NCI-H2196 treated with DMSO at 0.1 percent for 48 hours (cell line): ENCODE results near the gene UCK2.

Experiments used
- DNase-seq: peaks from one replicate; lab custom pipeline; 2025; ENCODE audit not compliant: unreplicated experiment; lab: John Stamatoyannopoulos, UW

UCK2 gene

DNA sequence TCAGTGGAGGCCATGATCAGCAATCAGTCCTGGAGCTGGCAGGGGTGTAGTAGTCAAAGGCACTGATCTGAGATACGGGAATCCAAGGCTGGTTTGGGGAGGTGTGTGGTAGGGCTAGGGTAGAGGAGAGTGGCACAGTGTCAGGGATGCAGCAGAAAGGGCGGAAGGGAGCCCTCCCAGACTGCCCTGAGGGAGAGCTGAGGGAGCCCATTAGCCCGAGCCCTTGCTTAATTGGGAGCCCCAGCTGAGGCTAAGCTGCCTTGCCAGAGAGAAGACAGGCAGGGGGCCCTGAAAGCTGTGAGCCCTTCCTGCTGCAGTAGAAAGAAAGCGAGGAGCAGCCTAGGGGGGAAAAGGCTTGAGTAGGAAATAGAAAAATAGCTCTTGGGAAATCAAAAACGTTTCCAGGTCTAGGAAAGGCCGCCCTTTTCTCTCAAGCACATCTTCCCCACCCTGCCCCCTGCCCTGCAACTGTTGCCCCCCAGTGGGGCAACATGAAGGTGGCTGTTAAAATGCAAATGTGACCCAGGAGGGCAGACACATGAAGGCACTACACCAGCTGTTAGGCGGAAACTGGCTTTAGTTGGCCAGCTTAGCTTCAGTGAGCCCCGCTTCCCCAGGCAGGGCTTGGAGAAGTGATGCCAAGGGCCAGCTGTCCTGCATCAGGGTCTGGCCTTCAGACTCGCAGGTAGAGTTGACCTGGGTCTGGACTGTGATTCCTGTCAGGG is 106.2 kb downstream of the UCK2 start:
- DNase-seq = no peak

DNA sequence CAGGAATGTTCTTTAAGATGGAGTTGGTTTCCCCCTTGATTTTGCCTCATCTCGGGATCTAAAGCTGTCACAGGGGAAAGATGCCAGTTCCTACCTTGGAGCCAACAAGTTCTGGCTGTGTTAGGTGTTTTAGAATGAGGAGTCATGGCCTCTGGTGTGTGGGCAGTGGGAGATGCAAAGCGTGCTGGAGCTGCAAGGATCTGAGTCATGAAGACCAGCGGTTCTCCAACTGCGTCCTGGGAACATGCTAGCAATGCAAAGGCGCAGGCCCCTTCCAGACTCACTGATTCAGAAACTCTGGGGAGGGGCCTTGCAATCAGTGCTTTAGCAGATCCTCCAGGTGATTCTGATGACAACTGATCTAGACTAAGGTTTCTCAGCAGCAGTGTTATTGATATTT is 109.1 kb downstream of the UCK2 start:
- DNase-seq = no peak

DNA sequence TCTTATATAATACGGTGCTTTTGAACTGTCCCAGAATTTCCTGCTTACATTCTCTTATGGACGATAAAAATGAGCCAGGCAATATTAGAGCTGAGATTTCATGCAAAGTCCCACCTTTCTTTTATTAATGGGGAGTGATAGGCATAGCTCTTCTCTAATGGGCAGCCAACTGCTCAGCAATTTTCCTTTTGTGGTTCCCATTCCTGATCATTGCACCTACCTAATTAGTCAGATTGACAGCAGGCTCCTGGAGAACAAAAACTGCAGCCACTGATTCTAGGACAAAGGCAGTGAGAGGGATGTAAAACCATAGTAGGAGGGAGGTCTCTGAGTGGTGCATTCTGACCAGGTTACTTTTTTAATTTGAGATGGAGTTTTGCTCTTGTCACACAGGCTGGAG is 110.4 kb downstream of the UCK2 start:
- DNase-seq = no peak

DNA sequence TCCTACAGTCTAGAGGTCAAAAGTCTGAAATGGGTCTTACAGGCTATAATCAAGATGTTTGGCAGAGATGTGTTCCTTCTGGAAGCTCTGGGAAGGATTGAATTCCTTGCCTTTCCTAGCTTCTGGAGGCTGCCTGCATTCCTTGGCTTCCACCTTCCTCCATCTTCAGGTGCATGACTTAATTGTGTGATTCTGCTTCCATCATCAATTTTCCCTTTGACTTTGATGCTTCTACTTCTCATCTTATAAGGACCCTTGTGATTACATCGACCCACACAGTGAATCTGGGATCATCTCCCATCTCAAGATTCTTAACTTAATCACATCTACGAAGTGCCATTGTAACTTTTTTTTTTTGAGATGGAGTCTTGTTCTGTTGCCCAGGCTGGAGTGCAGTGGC is 111.4 kb downstream of the UCK2 start:
- no peak for DNase-seq

DNA sequence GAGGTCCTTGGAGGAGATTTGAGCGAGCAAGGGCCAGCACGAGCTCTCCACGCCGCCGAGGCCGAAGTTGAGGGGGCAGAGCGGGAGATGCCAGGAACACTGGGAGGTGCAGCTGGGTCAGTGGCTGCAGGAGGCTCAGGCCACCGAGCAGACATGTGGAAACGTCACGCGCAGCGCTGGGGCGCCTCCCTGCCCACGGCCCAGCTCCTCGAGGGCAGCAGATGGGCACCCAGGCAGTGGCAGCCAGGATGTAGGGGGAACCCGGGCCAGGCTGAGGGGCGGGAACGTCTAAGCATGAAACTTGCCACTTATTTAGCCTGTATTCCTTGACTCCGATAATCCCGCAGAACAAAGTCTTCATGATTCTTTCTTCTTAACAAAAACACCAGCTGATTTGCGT is 114.1 kb downstream of the UCK2 start:
- DNase-seq = no peak

DNA sequence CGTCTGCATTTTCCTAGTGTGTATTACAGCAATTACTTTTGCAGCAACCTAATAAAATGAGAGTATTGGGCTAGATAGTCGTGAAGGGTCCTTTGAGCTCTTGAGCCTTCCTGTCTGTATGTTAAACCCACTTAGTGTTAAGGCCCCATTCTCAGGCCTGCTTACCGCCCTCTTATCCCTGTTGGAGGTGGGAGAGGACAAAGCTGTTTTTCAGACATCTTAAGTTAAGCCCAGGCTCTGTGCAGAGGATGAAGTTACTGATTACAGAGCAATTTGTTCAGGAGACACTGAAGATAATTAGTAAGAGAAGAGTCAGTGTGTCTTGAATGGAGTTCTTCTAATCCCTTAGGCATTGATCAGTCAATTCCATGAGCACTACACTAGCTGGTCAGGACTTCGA is 114.6 kb downstream of the UCK2 start:
- DNase-seq = no peak

DNA sequence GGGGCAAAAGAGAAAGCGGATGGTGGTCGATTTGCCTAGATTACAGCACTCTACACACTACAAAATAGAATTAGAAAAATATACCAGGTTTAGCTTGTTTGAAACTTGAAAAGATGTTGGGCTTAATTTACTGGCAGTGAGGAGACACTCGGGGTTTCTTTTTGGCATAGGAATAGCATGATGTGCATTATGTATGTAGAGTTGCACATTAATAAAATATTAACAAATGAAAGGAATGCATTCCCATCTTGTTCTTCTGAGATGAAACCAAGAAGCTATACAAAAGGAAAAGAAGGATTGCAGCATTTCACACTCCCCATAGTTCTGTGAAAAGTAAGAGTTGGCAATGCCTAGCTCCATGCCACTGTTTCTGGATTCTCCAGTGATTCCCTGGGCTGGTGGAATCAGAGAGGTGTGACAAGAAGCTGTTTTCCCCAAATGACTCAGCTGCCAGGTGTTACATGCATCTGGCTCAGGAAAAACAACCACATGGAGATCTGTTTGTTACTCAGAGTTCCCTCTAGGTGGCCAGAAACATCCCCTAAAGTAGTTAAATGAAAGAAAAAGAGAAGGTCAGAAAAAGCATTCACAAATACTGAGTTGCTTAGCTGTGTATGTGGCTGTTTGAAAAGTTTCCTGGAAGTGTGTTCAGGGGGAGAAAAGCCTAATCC is 115.6 kb downstream of the UCK2 start:
- DNase-seq = no peak

DNA sequence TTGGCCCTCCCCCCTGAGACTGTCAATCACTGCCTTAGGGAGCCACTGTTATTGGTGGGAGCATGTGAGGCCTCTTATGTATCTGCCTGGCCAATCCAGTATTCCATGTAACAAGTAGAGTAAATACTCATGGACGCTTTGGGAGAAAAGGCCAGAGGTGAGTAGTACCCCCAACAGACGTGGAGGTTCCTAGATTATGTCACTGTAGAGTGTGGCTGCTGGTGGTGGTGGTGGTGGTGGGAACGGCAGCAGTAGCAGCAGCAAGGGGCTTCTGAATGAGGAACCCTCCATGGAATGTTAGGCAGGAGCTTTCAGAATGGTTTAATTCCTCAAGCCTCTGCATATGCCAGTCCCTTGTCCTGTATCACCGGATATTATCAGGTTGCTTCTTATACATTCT is 118.5 kb downstream of the UCK2 start:
- no peak for DNase-seq

DNA sequence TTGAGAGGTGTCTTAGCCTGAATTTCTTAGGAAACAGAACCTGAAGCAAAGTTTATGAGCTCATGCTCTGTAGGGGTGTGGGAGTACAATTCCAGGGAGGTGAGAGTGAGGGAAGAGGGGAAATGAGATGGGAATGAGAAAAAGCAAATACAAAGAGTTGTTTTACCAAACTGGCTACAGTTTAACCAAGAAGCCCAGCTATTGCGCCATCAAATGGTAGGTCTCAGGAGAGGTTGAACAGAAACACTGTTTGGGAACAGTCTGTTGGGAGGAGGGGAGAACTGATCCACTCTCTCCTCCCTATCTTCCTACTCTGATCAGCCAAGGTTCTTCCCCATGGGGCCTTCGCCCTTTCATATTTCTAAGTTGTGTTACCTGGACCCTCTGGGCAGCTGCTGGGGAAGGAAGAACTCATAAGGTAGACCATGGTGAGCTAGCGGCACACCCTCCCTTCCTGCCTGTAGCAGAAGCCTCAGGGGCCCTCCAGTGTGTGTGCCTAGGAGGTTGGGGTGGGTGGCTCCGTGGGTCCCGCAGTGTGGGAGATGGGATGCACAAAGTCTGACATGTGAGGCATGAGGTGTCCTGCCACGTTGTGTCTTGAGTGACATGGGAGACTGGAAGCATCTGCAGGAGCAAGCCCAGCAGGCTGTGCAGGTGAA is 120.5 kb downstream of the UCK2 start:
- no peak for DNase-seq

DNA sequence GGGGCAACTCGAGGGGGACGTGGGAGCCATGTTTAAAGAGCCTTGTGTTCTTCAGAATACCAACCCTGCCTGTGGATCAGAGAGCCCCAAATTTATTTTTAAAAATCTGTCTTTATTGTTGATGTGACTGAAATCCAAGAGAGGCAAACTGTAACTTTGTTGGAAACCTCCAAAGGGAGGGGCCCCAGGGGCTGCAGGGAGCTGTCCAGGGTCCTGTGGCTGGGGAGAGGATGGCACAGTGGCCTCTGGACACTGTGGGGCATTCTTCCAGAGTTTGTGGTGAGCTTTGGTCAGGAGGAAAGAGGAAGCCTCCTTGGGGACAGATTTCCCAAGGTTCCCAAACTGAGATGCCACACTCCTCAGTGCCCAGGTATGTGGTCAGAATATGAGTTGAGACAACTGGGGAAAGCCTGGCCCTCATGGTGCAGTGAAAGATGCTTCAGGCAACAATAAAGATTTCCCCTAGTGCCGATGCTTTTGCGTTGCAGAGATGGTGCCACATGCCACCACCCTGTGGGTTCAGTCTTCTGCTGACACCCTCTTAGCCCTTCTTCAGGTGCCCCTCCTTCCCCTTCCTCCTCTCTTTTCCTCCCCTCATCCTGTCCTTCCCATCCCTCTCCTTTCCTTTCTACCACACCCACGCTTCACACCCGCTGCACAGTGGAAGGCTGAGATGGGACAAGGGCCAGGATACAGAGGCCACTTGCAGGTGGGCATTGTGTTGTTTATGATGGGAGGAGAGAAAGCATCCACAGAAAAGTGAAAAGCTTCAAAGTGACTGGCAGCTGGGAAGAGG is 122.1 kb downstream of the UCK2 start:
- no peak for DNase-seq

DNA sequence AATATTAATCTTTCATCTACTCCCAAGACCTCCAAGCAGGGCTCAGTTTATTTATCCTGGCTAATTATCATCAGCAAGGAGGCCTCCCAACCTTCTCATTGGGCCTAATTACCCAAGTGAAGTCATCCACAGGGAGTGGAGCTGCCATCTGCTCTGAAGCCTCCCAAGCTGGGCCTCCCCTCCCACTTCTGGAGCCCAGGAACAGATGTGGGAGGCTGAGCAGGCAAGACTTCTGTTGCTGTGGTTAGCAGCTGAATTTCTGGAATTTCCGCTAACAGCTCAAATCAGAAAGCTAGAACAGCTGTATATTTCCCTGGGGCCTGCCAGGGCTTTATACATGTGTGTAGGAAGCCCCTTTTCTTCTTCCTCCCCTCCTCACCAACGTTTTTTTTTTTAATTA is 127.5 kb downstream of the UCK2 start:
- DNase-seq = no peak

DNA sequence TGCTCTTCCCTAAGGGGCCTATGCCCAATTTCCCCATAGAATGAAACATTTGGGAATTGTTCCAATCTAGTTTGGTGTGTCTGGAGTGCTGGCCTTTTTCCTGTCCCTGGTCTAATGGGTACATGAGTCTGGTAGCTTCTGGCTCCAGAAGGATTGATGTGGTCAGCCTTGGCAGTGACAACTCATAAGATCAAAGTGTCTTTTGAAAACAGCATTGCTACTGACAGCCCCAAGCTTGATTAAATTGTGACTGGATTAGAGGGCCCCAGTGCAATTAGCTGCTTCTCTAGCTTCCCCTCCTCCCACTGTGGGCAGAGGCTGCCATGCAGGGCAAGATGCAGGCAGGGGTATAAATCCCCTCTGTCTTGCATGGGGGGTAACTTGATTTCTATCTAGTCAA is 130.9 kb downstream of the UCK2 start:
- no peak for DNase-seq

DNA sequence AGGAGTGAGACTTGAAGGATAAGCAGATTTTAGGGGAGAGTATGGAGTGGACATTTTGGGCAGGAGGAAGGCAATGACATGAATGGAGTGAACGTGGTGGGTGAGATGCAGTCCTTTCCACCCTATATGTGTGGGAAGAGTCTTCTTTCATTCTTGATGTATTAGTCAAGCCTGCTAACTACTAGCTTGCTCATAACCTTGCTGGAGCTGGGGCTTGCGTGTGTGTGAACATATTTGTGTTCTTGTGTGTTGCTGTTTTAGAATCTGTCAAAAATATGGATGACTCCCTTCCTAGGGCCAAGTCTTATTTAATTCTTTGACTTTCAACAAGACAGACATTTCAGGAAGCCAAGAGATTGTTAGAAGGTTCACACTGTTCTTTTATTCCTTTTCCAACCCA is 132.7 kb downstream of the UCK2 start:
- no peak for DNase-seq

DNA sequence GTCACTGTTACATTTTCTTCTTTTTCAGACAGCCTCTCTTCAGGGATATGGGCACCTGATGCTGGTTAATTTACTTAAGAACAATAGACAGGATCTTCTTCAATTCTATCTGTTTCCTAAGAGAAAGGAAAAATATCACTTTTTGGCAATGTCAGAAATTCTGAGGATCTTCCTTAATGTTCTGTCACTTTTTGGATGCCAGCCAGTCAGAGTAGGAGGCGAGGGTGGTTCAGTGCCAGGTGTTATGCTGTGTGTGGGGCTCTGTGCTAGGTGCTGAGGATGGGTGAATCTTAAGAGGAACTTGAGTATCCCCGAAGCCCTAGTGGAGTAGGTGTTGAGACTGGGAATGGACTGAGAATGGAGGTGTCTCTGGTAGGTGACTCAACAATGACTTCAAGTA is 133.5 kb downstream of the UCK2 start:
- DNase-seq = no peak
